HG02610 (cell line): ENCODE data around the gene RAP1GAP2.
A peak's percentile ranks its signal among the peaks of the same experiment; 100 is the strongest.
"Not testable (repeated sequence)": the region's sequence is repeated elsewhere in the genome, so short reads cannot be mapped to it uniquely, and the experiment has no call there.

Experiments used
- ATAC-seq: cut with Tn5 transposase; IDR thresholded peaks from one replicate; pipeline ENCODE4 v1.9.1; 2021; ENCODE audit warnings: mild to moderate bottlenecking, moderate library complexity; ENCODE audit not compliant: unreplicated experiment

RAP1GAP2 gene

GRCh38 chr17:2785376-2785775 is 10.9 kb upstream of the RAP1GAP2 start:
- not testable (repeated sequence) for ATAC-seq

- peak; percentile 75 for ATAC-seq
Observed at GRCh38 chr17:2786176-2786881, 9.9 kb upstream of the RAP1GAP2 start.

- no peak for ATAC-seq
Observed at GRCh38 chr17:2789700-2790099, 6.5 kb upstream of the RAP1GAP2 start.

GRCh38 chr17:2792366-2793169 is 3.7 kb upstream of the RAP1GAP2 start:
- ATAC-seq, result peak; percentile 48

GRCh38 chr17:2794111-2794803 is 2.0 kb upstream of the RAP1GAP2 start:
- ATAC-seq, result no peak

GRCh38 chr17:2795441-2796163 is 636 bp upstream of the RAP1GAP2 start:
- no peak for ATAC-seq

GRCh38 chr17:2797226-2797625 is 988 bp downstream of the RAP1GAP2 start:
- ATAC-seq, result no peak

- no peak for ATAC-seq
Observed at GRCh38 chr17:2797637-2798036, 1.4 kb downstream of the RAP1GAP2 start.

GRCh38 chr17:2798188-2798587 is 1.9 kb downstream of the RAP1GAP2 start:
- no peak for ATAC-seq

GRCh38 chr17:2798678-2799077 is 2.4 kb downstream of the RAP1GAP2 start:
- ATAC-seq, result no peak

GRCh38 chr17:2799653-2800052 is 3.4 kb downstream of the RAP1GAP2 start:
- no peak for ATAC-seq

GRCh38 chr17:2800367-2800766 is 4.1 kb downstream of the RAP1GAP2 start:
- no peak for ATAC-seq

- no peak for ATAC-seq
Observed at GRCh38 chr17:2801841-2802240, 5.6 kb downstream of the RAP1GAP2 start.

GRCh38 chr17:2802574-2802973 is 6.3 kb downstream of the RAP1GAP2 start:
- ATAC-seq, result no peak

GRCh38 chr17:2803386-2803785 is 7.1 kb downstream of the RAP1GAP2 start:
- no peak for ATAC-seq

GRCh38 chr17:2803971-2804370 is 7.7 kb downstream of the RAP1GAP2 start:
- no peak for ATAC-seq

GRCh38 chr17:2804912-2805311 is 8.7 kb downstream of the RAP1GAP2 start:
- no peak for ATAC-seq

- ATAC-seq, result no peak
Observed at GRCh38 chr17:2805961-2806360, 9.7 kb downstream of the RAP1GAP2 start.

- no peak for ATAC-seq
Observed at GRCh38 chr17:2808367-2809335, 12.4 kb downstream of the RAP1GAP2 start.

GRCh38 chr17:2809337-2809736 is 13.1 kb downstream of the RAP1GAP2 start:
- ATAC-seq, result no peak
